Kasumi-1 (cell line): ENCODE results near the gene TBX6.

Experiments
- DNase-seq, 2 experiments: peaks; one replicate each; lab custom pipeline; 2025; lab: John Stamatoyannopoulos, UW

Gene TBX6

GRCh38 chr16:30113711-30114333 is 22.1 kb upstream of the TBX6 start:
- no peak for DNase-seq

GRCh38 chr16:30113031-30113710 is 21.4 kb upstream of the TBX6 start, which contains the start of gene GDPD3:
GDPD3 (minus strand) TSS chr16:30113537; CDS start chr16:30113478, 59 bp downstream.
- DNase-seq, result no peak

GRCh38 chr16:30112197-30113030 is 20.7 kb upstream of the TBX6 start:
- DNase-seq, result peak; percentile 46 to 47

GRCh38 chr16:30110661-30111060 is 18.9 kb upstream of the TBX6 start:
- DNase-seq, result no peak

- DNase-seq, result no peak
Observed at GRCh38 chr16:30108059-30108850, 16.5 kb upstream of the TBX6 start.

GRCh38 chr16:30104492-30104891 is 12.8 kb upstream of the TBX6 start:
- no peak for DNase-seq

- DNase-seq, result no peak
Observed at GRCh38 chr16:30104090-30104489, 12.4 kb upstream of the TBX6 start.

- DNase-seq, result peak; percentile 90 to 92
Observed at GRCh38 chr16:30096862-30097563, 5.3 kb upstream of the TBX6 start.

- DNase-seq, result peak; percentile 42 to 65
Observed at GRCh38 chr16:30096105-30096861, 4.6 kb upstream of the TBX6 start, which contains the start of gene YPEL3. YPEL3 (minus strand) TSS chr16:30096213; CDS start chr16:30095482, 731 bp downstream.

GRCh38 chr16:30095166-30096078 is 3.7 kb upstream of the TBX6 start:
- no peak for DNase-seq

GRCh38 chr16:30094541-30095165 is 2.9 kb upstream of the TBX6 start:
- DNase-seq, result no peak

- peak; percentile 88 to 89 for DNase-seq
Observed at GRCh38 chr16:30092373-30093010, 768 bp upstream of the TBX6 start.

GRCh38 chr16:30090610-30091331 is 953 bp downstream of the TBX6 start:
- no peak for DNase-seq

- no peak for DNase-seq
Observed at GRCh38 chr16:30088832-30089624, 2.7 kb downstream of the TBX6 start.

- no peak for DNase-seq
Observed at GRCh38 chr16:30088237-30088831, 3.4 kb downstream of the TBX6 start.

GRCh38 chr16:30087181-30087898 is 4.4 kb downstream of the TBX6 start:
- peak in 1 of 2 experiments; percentile 16 for DNase-seq
